Testis (tissue), 3 donors: Measurements from ENCODE around the gene CACNA2D1. TPM values are rescaled to one million over a fixed set of nuclear protein-coding genes. Genes with fewer than 3 reads are reported as not detected.

Experiments
- DNase-seq: peaks from one replicate; pipeline ENCODE4 v3.0.0-alpha.2; 2019
- H3K27ac ChIP-seq, 2 donors: fragments of 200-600 bp; sonication (generic); one replicate each; pipeline ENCODE4 v1.5.1; 2019
- H3K27me3 ChIP-seq: fragments of 200-600 bp; sonication (generic); one replicate; pipeline ENCODE4 v1.5.1; 2019
- H3K36me3 ChIP-seq: fragments of 200-600 bp; sonication (generic); one replicate; pipeline ENCODE4 v1.5.1; 2017; ENCODE audit warnings: low read depth; ENCODE audit errors: missing control alignments
- H3K4me1 ChIP-seq: fragments of 200-600 bp; sonication (generic); one replicate; pipeline ENCODE4 v1.5.1; 2019
- H3K4me3 ChIP-seq, 2 donors: fragments of 200-600 bp; sonication (generic); one replicate each; pipeline ENCODE4 v1.5.1; 2017 to 2019
- H3K9me3 ChIP-seq: fragments of 200-600 bp; sonication (generic); one replicate; pipeline ENCODE4 v1.5.1; 2017
- CTCF ChIP-seq, 3 experiments: fragments of 450-650 bp in 2 of 3; fragments of 200-600 bp in 1 of 3; sonication (generic) in 1 of 3; IDR thresholded peaks; one replicate each; pipeline ENCODE4 v1.5.1; 2016 to 2019; ENCODE audit warnings: antibody characterized with exemption in 3 of 3, mild to moderate bottlenecking in 2 of 3, moderate library complexity in 1 of 3
- POLR2A ChIP-seq: fragments of 450-650 bp; IDR thresholded peaks from one replicate; pipeline ENCODE4 v1.6.1; 2017; ENCODE audit warnings: antibody characterized with exemption, mild to moderate bottlenecking, moderate library complexity
- WGBS, 2 donors: methylation state at CpG; one replicate each; pipeline ENCODE4 v1.1.5; 2018; 5-methylcytosine and 5-hydroxymethylcytosine counted together
- intact Hi-C: fragments of 100-400 bp; cut with DNase I; formaldehyde crosslinking; loops from one replicate; pipeline ENCODE4 v1.15.1; 2023; ENCODE audit warnings: low total_unique reads
- polyA plus RNA-seq: library from polyadenylated mRNA; stranded (reverse); fragments of 350-450 nt; fragmentation: Illumina TruSeq; extraction: RNeasy Lipid Tissue Mini Kit (QIAGEN cat#74804); gene quantifications from one replicate; pipeline ENCODE4 v1.2.3, GENCODE V29; 2014; ENCODE audit warnings: low read depth, low replicate concordance; ENCODE audit not compliant: insufficient read depth
- total RNA-seq, 2 donors: library from RNA; depleted of rRNA; stranded (reverse); fragments of >200 nt; gene quantifications; one replicate each; pipeline ENCODE4 v1.2.3, GENCODE V29; 2016

Gene CACNA2D1
- total and polyA plus RNA-seq, 3 donors from 2014 or later = 5.4 to 29.1 (median 28.0) TPM

GRCh38 chr7:81919494-81919893, 524.1 kb downstream of the CACNA2D1 start:
- H3K4me3 ChIP-seq = no peak overlapping the region
- TF ChIP-seq CTCF (IDR thresholded peaks at IDR 0.05) (no peak), POLR2A (no peak)
- WGBS, 2 donors = 92 to 95% methylated on average over 2 to 3 of the region's 3 CpGs
- intact Hi-C loops = no loop called here
- H3K4me1 ChIP-seq = no peaks in the 10 kb centered on the region
- no peaks in the 10 kb centered on the region for H3K9me3 ChIP-seq
- DNase-seq = no peak
- H3K27me3 ChIP-seq = no peaks in the 10 kb centered on the region
- no peaks in the 10 kb centered on the region for H3K36me3 ChIP-seq
- H3K27ac ChIP-seq = no peak overlapping the region

DNA sequence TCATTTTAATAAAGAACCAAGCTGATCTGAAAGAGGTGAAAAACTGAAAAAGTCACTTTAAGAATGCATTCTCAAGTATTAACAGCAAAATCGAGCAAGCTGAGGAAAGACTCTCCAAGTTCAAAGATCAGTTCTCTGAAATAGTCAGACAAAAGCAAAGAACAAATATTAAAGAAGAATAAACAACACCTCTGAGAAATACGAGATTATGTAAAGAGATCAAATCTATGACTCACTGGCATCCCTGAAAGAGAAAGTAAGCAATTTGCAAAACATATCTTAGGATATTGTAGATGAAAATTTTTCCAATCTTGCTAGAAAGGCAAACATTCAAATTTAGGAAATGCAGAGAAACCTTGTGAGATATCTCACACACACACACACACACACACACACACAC, 535.4 kb downstream of the CACNA2D1 start:
- no peak for DNase-seq
- 71 to 87% methylated on average over 2 of the region's 2 CpGs for WGBS, 2 donors
- no peaks in the 10 kb centered on the region for H3K9me3 ChIP-seq
- intact Hi-C loops = no loop called here
- no peaks in the 10 kb centered on the region for H3K27me3 ChIP-seq
- no peak overlapping the region for H3K4me3 ChIP-seq
- no peak for TF ChIP-seq POLR2A
- TF ChIP-seq CTCF (IDR thresholded peaks at IDR 0.05) = no peak
- H3K4me1 ChIP-seq = no peaks in the 10 kb centered on the region
- no peak overlapping the region for H3K27ac ChIP-seq
- no peaks in the 10 kb centered on the region for H3K36me3 ChIP-seq

DNA sequence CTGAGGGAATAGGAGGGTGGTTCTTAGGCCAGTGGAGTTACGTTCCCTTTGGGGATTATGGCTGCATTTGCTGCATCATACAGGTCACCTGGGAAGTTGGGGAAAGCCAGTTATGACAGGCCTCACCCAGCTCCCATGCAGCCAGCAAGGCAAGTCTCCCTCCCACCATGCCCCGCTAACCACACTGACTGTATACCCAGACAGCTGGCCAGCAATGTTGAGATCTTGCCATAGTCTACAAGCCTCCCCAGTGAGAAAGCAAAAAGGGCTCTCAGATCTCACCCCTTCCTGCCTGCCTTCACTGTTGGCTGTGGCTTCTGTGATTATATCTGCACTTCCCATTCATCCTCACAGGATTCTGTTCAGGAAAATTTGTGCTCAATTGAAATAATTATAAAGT, 540.5 kb downstream of the CACNA2D1 start:
- Histone ChIP-seq H3K4me1 (no peaks in the 10 kb centered on the region), H3K36me3 (no peaks in the 10 kb centered on the region), H3K27ac (no peak overlapping the region), H3K27me3 (no peaks in the 10 kb centered on the region), H3K4me3 (no peak overlapping the region), H3K9me3 (no peaks in the 10 kb centered on the region)
- intact Hi-C loops = no loop called here
- TF ChIP-seq POLR2A (no peak), CTCF (IDR thresholded peaks at IDR 0.05) (no peak)
- 93 to 100% methylated on average over 2 of the region's 2 CpGs for WGBS, 2 donors
- DNase-seq = no peak

GRCh38 chr7:81902536-81902935, 541.0 kb downstream of the CACNA2D1 start:
- DNase-seq = no peak
- no peaks in the 10 kb centered on the region for H3K27me3 ChIP-seq
- no peaks in the 10 kb centered on the region for H3K36me3 ChIP-seq
- no peaks in the 10 kb centered on the region for H3K4me1 ChIP-seq
- intact Hi-C loops = no loop called here
- H3K4me3 ChIP-seq = no peak overlapping the region
- WGBS, 2 donors = 57 to 58% methylated on average over 2 to 3 of the region's 3 CpGs
- H3K27ac ChIP-seq = no peak overlapping the region
- no peak for TF ChIP-seq POLR2A
- TF ChIP-seq CTCF (IDR thresholded peaks at IDR 0.05) = no peak
- H3K9me3 ChIP-seq = no peaks in the 10 kb centered on the region
